ES-I3 (cell line): Measurements from ENCODE around the gene FIZ1.
A peak's percentile ranks its signal among the peaks of the same experiment; 100 is the strongest.

Experiments used
- H3K36me3 ChIP-seq: 2 replicates; pipeline ENCODE4 v1.6.1; 2013; ENCODE audit warnings: mild to moderate bottlenecking, low read length, control low read depth, moderate library complexity; ENCODE audit not compliant: insufficient read depth
- H3K4me1 ChIP-seq: 2 replicates; pipeline ENCODE4 v1.6.1; 2013; ENCODE audit warnings: mild to moderate bottlenecking, control low read depth, low read length; ENCODE audit not compliant: insufficient read depth
- H3K9ac ChIP-seq: 2 replicates; pipeline ENCODE4 v1.6.1; 2013; ENCODE audit warnings: low read depth, mild to moderate bottlenecking, low read length, moderate library complexity
- H3K9me3 ChIP-seq: 2 replicates; pipeline ENCODE4 v1.6.1; 2013; ENCODE audit warnings: mild to moderate bottlenecking, low read length, moderate library complexity; ENCODE audit not compliant: control insufficient read depth, insufficient read depth

FIZ1 gene

GRCh38 chr19:55623561-55623960 is 24.2 kb upstream of the FIZ1 start:
- H3K36me3 ChIP-seq, result no peaks in the 10 kb centered on the region; the same call in 1 of the 2 replicates
- no peaks in the 10 kb centered on the region for H3K9me3 ChIP-seq
- H3K4me1 ChIP-seq, result no peaks in the 10 kb centered on the region
- H3K9ac ChIP-seq, result peak overlapping the region; percentile 31; the same call in 1 of the 2 replicates

DNA sequence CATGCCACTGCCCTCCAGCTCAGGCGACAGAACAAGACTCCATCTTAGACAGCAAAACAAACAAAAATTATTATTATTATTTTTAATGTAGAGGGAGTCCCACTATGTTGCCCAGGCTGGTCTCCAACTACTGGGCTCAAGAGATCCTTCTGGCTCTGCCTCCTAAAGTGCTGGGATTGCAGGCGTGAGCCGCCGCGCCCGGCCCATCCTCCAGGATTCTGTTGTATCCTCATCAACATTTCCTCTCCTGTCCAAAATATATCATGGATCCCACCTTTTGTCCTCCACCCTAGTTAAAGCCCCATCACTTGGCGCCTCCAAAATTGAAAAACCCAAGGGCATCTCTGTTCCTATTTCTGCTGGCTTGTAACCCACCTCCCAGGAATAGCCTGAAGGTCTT is 23.8 kb upstream of the FIZ1 start:
- H3K9me3 ChIP-seq, result no peaks in the 10 kb centered on the region
- no peaks in the 10 kb centered on the region; the same call in 1 of the 2 replicates for H3K36me3 ChIP-seq
- H3K4me1 ChIP-seq, result no peaks in the 10 kb centered on the region
- H3K9ac ChIP-seq, result no peak overlapping the region

- Histone ChIP-seq H3K9ac (no peak overlapping the region), H3K4me1 (no peaks in the 10 kb centered on the region), H3K36me3 (peaks cover 3% of the 10 kb centered on the region), H3K9me3 (no peaks in the 10 kb centered on the region)
Measured at GRCh38 chr19:55622242-55622969, 23.1 kb upstream of the FIZ1 start.

- no peaks in the 10 kb centered on the region for H3K4me1 ChIP-seq
- H3K9ac ChIP-seq, result no peak overlapping the region
- no peaks in the 10 kb centered on the region for H3K9me3 ChIP-seq
- peaks cover 6% of the 10 kb centered on the region for H3K36me3 ChIP-seq
Measured at GRCh38 chr19:55621673-55622231, 22.4 kb upstream of the FIZ1 start.

DNA sequence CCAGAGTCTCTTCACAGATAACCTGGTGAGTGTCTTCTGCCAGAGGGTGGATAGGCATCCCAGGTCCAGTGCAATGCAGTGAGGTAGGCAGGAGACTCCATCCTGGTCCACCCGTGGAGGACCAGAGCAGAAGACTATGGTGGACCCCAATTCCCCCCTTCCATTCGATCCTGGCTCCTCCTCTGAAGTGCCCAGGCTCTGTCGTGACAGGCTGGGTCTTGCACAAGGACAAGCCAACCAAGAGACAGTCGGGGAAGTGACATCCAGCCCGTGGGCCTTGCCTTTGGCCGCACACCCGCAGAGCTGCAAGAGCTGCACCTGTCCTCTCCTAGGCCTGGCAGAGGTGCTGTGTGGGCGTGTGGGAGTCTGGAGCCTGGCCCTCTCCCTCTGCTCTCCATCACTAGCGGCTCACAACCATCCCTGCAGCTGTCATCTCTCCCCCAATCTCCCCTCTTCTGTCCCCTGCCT is 21.9 kb upstream of the FIZ1 start:
- no peaks in the 10 kb centered on the region for H3K4me1 ChIP-seq
- H3K9me3 ChIP-seq, result no peaks in the 10 kb centered on the region
- H3K9ac ChIP-seq, result no peak overlapping the region
- H3K36me3 ChIP-seq, result peaks cover 6% of the 10 kb centered on the region

DNA sequence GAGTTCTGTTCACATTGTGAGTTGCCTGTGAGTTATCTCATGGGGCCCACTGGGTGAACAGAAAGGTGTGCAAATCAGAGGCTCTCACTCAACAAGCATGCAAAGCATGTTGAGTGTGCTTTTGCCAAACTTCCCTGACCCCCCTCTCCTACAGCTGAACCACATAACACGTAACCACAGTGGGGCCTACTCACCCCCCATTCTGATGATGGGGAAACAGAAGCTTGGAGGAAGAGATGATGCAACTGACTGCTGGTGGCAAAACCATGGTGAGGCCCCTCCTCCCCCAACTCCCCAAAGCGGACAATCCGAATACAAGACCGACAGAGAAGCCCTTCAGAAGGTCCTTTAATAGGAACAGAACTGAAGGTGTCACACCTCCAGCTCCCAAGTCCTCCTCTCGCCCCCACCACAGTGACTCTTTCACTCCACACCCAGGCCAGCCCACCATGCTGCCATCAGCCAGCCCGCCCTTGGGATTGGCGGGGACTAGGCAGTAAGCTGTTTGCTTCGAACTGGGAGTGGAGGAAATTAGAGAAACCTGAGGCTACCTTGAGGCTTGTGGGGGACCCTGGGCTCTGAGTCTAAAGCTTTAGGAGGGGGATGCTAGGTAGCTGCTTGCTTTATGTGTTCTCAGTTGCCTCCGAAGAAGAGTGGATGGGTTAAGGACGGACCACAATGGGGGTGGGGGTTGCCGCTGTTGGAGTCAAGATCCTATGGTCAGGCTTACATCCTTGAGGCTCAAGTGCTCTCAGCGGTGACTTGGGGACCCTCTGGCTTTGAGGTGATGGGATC is 21.3 kb upstream of the FIZ1 start:
- no peak overlapping the region for H3K9ac ChIP-seq
- peaks cover 6% of the 10 kb centered on the region for H3K36me3 ChIP-seq
- H3K4me1 ChIP-seq, result no peaks in the 10 kb centered on the region
- no peaks in the 10 kb centered on the region for H3K9me3 ChIP-seq

DNA sequence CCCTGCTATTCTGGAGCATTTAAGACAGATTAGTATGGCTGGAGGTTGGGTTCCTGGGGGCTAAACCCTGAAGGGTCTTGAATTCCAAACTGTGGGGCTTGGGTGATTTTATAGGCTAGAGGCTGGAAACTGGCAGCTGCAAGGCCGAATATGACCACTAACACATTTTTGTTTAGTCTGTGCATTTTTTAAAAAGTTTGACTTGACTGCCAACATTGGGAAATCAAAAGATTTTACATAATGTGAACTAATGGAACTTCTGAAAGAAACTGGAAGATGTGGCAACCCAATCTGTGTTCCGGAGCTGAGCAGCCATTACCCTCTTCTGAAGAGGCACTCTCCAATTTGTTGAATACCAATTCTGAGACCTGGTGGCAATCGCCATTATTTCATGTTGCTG is 20.0 kb upstream of the FIZ1 start:
- H3K9ac ChIP-seq, result no peak overlapping the region
- no peaks in the 10 kb centered on the region for H3K9me3 ChIP-seq
- no peaks in the 10 kb centered on the region for H3K4me1 ChIP-seq
- peaks cover 6% of the 10 kb centered on the region for H3K36me3 ChIP-seq

- Histone ChIP-seq H3K4me1 (no peaks in the 10 kb centered on the region), H3K9me3 (no peaks in the 10 kb centered on the region), H3K36me3 (peaks cover 6% of the 10 kb centered on the region), H3K9ac (no peak overlapping the region)
Measured at GRCh38 chr19:55618426-55618825, 19.1 kb upstream of the FIZ1 start.

DNA sequence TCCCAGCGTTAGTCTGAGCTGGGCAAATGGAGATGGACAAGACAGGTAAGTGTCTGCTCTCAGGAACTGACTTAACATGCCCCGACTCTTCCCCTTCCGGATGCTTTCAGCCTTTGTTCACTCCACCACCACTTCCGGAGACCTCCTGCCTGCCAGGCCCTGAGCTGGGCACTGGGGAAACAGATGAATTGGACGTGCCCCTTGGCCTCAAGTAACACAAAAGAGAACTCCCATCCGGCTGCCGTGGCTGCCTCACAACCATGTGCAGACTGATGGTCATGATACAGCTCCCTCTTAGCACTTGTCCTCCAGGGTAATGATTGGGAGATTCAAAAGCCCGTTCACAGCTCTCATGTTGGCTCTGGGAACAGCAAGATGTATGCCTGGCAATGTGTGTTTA is 18.1 kb upstream of the FIZ1 start:
- no peaks in the 10 kb centered on the region for H3K9me3 ChIP-seq
- H3K9ac ChIP-seq, result no peak overlapping the region
- H3K36me3 ChIP-seq, result peaks cover 6% of the 10 kb centered on the region
- H3K4me1 ChIP-seq, result no peaks in the 10 kb centered on the region

- Histone ChIP-seq H3K36me3 (peaks cover 6% of the 10 kb centered on the region), H3K4me1 (no peaks in the 10 kb centered on the region), H3K9me3 (no peaks in the 10 kb centered on the region), H3K9ac (no peak overlapping the region)
Measured at GRCh38 chr19:55616395-55616875, 17.1 kb upstream of the FIZ1 start.

DNA sequence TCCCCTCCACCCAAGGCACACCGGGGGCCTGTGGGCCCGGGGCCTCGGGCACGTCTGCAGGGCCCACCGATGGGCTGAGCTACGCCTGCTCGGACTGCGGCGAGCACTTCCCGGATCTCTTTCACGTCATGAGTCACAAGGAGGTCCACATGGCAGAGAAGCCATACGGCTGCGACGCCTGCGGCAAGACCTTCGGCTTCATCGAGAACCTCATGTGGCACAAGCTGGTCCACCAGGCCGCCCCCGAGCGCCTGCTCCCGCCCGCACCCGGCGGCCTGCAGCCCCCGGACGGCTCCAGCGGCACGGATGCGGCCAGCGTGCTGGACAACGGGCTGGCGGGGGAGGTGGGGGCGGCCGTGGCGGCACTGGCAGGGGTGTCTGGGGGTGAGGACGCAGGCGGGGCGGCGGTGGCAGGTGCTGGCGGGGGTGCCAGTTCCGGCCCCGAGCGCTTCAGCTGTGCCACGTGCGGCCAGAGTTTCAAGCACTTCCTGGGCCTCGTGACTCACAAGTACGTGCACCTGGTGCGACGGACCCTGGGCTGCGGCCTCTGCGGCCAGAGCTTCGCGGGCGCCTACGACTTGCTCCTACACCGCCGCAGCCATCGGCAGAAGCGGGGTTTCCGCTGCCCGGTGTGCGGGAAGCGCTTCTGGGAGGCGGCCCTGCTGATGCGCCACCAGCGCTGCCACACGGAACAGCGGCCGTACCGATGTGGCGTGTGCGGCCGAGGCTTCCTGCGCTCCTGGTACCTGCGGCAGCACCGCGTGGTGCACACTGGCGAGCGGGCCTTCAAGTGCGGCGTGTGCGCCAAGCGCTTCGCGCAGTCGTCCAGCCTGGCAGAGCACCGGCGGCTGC is 16.5 kb upstream of the FIZ1 start:
- H3K9ac ChIP-seq, result no peak overlapping the region
- H3K36me3 ChIP-seq, result peaks cover 6% of the 10 kb centered on the region
- H3K9me3 ChIP-seq, result no peaks in the 10 kb centered on the region
- no peaks in the 10 kb centered on the region for H3K4me1 ChIP-seq

DNA sequence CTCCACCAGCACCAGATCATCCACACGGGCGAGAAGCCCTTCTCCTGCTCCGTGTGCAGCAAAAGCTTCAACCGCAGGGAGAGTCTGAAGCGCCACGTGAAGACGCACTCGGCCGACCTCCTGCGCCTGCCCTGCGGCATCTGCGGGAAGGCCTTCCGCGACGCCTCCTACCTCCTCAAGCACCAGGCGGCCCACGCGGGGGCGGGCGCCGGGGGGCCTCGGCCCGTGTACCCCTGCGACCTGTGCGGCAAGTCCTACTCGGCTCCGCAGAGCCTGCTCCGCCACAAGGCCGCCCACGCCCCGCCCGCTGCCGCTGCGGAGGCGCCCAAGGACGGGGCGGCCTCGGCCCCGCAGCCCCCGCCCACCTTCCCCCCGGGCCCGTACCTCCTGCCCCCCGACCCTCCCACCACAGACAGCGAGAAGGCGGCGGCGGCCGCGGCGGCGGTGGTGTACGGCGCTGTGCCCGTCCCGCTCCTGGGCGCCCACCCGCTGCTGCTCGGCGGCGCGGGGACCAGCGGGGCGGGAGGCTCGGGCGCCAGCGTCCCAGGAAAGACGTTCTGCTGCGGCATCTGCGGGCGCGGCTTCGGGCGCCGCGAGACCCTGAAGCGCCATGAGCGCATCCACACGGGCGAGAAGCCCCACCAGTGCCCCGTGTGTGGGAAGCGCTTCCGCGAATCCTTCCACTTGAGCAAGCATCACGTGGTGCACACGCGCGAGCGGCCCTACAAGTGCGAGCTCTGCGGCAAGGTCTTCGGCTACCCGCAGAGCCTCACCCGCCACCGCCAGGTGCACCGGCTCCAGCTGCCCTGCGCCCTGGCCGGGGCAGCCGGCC is 15.6 kb upstream of the FIZ1 start:
- no peak overlapping the region for H3K9ac ChIP-seq
- no peaks in the 10 kb centered on the region for H3K9me3 ChIP-seq
- H3K4me1 ChIP-seq, result no peaks in the 10 kb centered on the region
- peaks cover 7% of the 10 kb centered on the region for H3K36me3 ChIP-seq

- Histone ChIP-seq H3K9me3 (no peaks in the 10 kb centered on the region), H3K9ac (no peak overlapping the region), H3K4me1 (no peaks in the 10 kb centered on the region), H3K36me3 (peaks cover 12% of the 10 kb centered on the region)
Measured at GRCh38 chr19:55613930-55614710, 14.8 kb upstream of the FIZ1 start.
